Erythroblast (primary cell): Measurements from ENCODE around the gene INPP4A.

Experiments
- GATA1 ChIP-seq: IDR thresholded peaks from 2 replicates; pipeline ENCODE4 v1.6.1; 2011; ENCODE audit warnings: low read depth, mild to moderate bottlenecking, control low read depth, low read length, moderate library complexity
- POLR2A ChIP-seq: IDR thresholded peaks from 2 replicates; pipeline ENCODE4 v1.6.1; 2011; ENCODE audit warnings: mild to moderate bottlenecking, low read length

- no peak for TF ChIP-seq POLR2A
- no peak for TF ChIP-seq GATA1
These were observed 30.4 kb downstream of the INPP4A start for GRCh38 chr2:98474979-98475632.
